SK-N-SH treated with all-trans-retinoic acid at 6 μM for 48 hours (cell line): ENCODE data around the gene S100B.

Experiments used
- ATAC-seq: fragments of 200-7000 bp; cut with Tn5 transposase; 3 replicates; pipeline ENCODE4 v1.9.1; 2020; ENCODE audit warnings: mild to moderate bottlenecking, moderate library complexity
- ARNTL ChIP-seq: fragments of 450-650 bp; formaldehyde crosslinking; IDR thresholded peaks from 2 replicates; pipeline ENCODE4 v1.5.0; 2020; ENCODE audit warnings: low read depth, mild to moderate bottlenecking, moderate library complexity, borderline replicate concordance
- BACH2 ChIP-seq: fragments of 250-450 bp; sonication (Bioruptor Pico); IDR thresholded peaks from 2 replicates; pipeline ENCODE4 v1.9.0; 2021; ENCODE audit warnings: mild to moderate bottlenecking, borderline replicate concordance
- CSDC2 ChIP-seq: fragments of 250-450 bp; sonication (Bioruptor Pico); IDR thresholded peaks from 2 replicates; pipeline ENCODE4 v1.5.0; 2020; ENCODE audit warnings: mild to moderate bottlenecking, moderate library complexity
- ESRRG ChIP-seq: fragments of 250-450 bp; sonication (Bioruptor Pico); IDR thresholded peaks from 2 replicates; pipeline ENCODE4 v1.6.1; 2021; ENCODE audit warnings: mild to moderate bottlenecking
- GLIS3 ChIP-seq: fragments of 250-450 bp; sonication (Bioruptor Pico); IDR thresholded peaks from 2 replicates; pipeline ENCODE4 v1.5.0; 2020; ENCODE audit warnings: mild to moderate bottlenecking, moderate library complexity
- OSR1 ChIP-seq: fragments of 250-450 bp; sonication (Bioruptor Pico); IDR thresholded peaks from 2 replicates; pipeline ENCODE4 v1.8.0; 2022; ENCODE audit warnings: moderate library complexity, mild to moderate bottlenecking, inconsistent platforms
- PATZ1 ChIP-seq: fragments of 250-450 bp; sonication (Bioruptor Pico); IDR thresholded peaks from 2 replicates; pipeline ENCODE4 v1.8.0; 2020; ENCODE audit warnings: mild to moderate bottlenecking, moderate library complexity, borderline replicate concordance
- PPARA ChIP-seq: fragments of 250-450 bp; sonication (Bioruptor Pico); IDR thresholded peaks from 2 replicates; pipeline ENCODE4 v1.5.0; 2020; ENCODE audit warnings: mild to moderate bottlenecking, borderline replicate concordance
- RARB ChIP-seq: fragments of 250-450 bp; sonication (Bioruptor Pico); IDR thresholded peaks from 2 replicates; pipeline ENCODE4 v1.8.0; 2021; ENCODE audit warnings: mild to moderate bottlenecking, moderate library complexity
- SNAI2 ChIP-seq: fragments of 250-450 bp; sonication (Bioruptor Pico); IDR thresholded peaks from 2 replicates; pipeline ENCODE4 v1.5.0; 2020; ENCODE audit warnings: mild to moderate bottlenecking, moderate library complexity
- TCF4 ChIP-seq: fragments of 250-450 bp; sonication (Bioruptor Pico); IDR thresholded peaks from 2 replicates; pipeline ENCODE4 v1.8.0; 2021; ENCODE audit warnings: mild to moderate bottlenecking, moderate library complexity, borderline replicate concordance
- TOX ChIP-seq: fragments of 250-450 bp; sonication (Bioruptor Pico); IDR thresholded peaks from 2 replicates; pipeline ENCODE4 v1.8.0; 2021; ENCODE audit warnings: mild to moderate bottlenecking, moderate library complexity, borderline replicate concordance
- ZC3H10 ChIP-seq: fragments of 250-450 bp; sonication (Bioruptor Pico); IDR thresholded peaks from 2 replicates; pipeline ENCODE4 v1.5.1; 2021; ENCODE audit warnings: mild to moderate bottlenecking, moderate library complexity
- ZFP3 ChIP-seq: fragments of 250-450 bp; sonication (Bioruptor Pico); IDR thresholded peaks from 2 replicates; pipeline ENCODE4 v1.5.0; 2020; ENCODE audit warnings: mild to moderate bottlenecking, moderate library complexity
- ZFP30 ChIP-seq: fragments of 450-650 bp; formaldehyde crosslinking; IDR thresholded peaks from 2 replicates; pipeline ENCODE4 v1.5.0; 2022; ENCODE audit warnings: mild to moderate bottlenecking, moderate library complexity
- ZNF565 ChIP-seq: fragments of 450-650 bp; formaldehyde crosslinking; conservative IDR thresholded peaks from 2 replicates; pipeline ENCODE4 v1.5.0; 2020; ENCODE audit warnings: low read depth, mild to moderate bottlenecking, moderate library complexity
- ZNF70 ChIP-seq: fragments of 450-650 bp; formaldehyde crosslinking; IDR thresholded peaks from 2 replicates; pipeline ENCODE4 v1.5.0; 2020; ENCODE audit warnings: mild to moderate bottlenecking, moderate library complexity
- ZNF8 ChIP-seq: fragments of 450-650 bp; formaldehyde crosslinking; IDR thresholded peaks from 2 replicates; pipeline ENCODE4 v1.5.0; 2020; ENCODE audit warnings: mild to moderate bottlenecking, moderate library complexity
- TF ChIP-seq, protein P1 (sequence below): fragments of 250-450 bp; sonication (Bioruptor Pico); IDR thresholded peaks from 2 replicates; pipeline ENCODE4 v1.5.1; 2021; ENCODE audit warnings: mild to moderate bottlenecking, moderate library complexity
- TF ChIP-seq, protein P2 (sequence below): fragments of 250-450 bp; sonication (Bioruptor Pico); IDR thresholded peaks from 2 replicates; pipeline ENCODE4 v1.5.1; 2020; ENCODE audit warnings: low read depth, mild to moderate bottlenecking, moderate library complexity
- TF ChIP-seq, protein P3 (sequence below): fragments of 250-450 bp; sonication (Bioruptor Pico); IDR thresholded peaks from 2 replicates; pipeline ENCODE4 v1.8.0; 2021; ENCODE audit warnings: low read depth, mild to moderate bottlenecking, moderate library complexity, borderline replicate concordance
- TF ChIP-seq, protein P4 (sequence below): fragments of 250-450 bp; sonication (Bioruptor Pico); IDR thresholded peaks from 2 replicates; pipeline ENCODE4 v1.5.0; 2020; ENCODE audit warnings: mild to moderate bottlenecking, moderate library complexity

S100B gene

GRCh38 chr21:46559291-46559983 is 45.4 kb downstream of the S100B start (continued):
- TF ChIP-seq, protein P1, sequence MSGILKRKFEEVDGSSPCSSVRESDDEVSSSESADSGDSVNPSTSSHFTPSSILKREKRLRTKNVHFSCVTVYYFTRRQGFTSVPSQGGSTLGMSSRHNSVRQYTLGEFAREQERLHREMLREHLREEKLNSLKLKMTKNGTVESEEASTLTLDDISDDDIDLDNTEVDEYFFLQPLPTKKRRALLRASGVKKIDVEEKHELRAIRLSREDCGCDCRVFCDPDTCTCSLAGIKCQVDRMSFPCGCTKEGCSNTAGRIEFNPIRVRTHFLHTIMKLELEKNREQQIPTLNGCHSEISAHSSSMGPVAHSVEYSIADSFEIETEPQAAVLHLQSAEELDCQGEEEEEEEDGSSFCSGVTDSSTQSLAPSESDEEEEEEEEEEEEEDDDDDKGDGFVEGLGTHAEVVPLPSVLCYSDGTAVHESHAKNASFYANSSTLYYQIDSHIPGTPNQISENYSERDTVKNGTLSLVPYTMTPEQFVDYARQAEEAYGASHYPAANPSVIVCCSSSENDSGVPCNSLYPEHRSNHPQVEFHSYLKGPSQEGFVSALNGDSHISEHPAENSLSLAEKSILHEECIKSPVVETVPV: no peak
- TF ChIP-seq, protein P2, sequence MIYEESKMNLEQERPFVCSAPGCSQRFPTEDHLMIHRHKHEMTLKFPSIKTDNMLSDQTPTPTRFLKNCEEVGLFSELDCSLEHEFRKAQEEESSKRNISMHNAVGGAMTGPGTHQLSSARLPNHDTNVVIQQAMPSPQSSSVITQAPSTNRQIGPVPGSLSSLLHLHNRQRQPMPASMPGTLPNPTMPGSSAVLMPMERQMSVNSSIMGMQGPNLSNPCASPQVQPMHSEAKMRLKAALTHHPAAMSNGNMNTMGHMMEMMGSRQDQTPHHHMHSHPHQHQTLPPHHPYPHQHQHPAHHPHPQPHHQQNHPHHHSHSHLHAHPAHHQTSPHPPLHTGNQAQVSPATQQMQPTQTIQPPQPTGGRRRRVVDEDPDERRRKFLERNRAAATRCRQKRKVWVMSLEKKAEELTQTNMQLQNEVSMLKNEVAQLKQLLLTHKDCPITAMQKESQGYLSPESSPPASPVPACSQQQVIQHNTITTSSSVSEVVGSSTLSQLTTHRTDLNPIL (CRISPR knock-in tag): no peak

DNA sequence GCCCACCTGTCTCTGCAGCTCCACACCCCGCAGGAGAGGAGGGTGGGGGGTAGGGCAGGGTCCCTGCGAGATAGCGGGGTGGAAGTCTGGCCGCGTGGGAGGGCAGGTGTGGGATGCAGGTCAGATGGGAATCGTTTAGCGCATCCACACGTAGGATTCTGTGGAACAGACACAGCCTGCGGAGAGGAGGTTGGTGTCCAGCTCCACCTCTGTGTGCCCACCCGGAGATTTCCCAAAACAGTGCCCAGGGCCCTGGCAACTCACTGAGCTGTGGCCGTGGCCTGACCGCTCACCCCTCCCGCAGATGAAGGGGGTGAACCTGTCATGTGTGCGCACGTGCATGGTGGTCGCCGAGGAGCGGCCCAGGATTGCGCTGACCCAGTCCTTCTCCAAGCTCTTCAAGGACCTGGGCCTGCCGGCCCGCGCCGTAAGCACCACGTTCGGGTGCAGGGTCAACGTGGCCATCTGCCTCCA is 46.9 kb downstream of the S100B start:
- ATAC-seq: no peak
- TF ChIP-seq TOX (CRISPR knock-in tag) (no peak), GLIS3 (CRISPR knock-in tag) (no peak), ZFP30 (CRISPR knock-in tag) (no peak), PPARA (CRISPR knock-in tag) (no peak), TCF4 (no peak), CSDC2 (CRISPR knock-in tag) (no peak), ZNF70 (CRISPR knock-in tag) (no peak), OSR1 (CRISPR knock-in tag) (no peak), ZFP3 (CRISPR knock-in tag) (no peak), RARB (CRISPR knock-in tag) (no peak), SNAI2 (CRISPR knock-in tag) (no peak), ESRRG (CRISPR knock-in tag) (no peak), ZNF8 (CRISPR knock-in tag) (no peak), ARNTL (CRISPR knock-in tag) (no peak), PATZ1 (CRISPR knock-in tag) (no peak), ZC3H10 (CRISPR knock-in tag) (no peak)
- TF ChIP-seq, protein P3, sequence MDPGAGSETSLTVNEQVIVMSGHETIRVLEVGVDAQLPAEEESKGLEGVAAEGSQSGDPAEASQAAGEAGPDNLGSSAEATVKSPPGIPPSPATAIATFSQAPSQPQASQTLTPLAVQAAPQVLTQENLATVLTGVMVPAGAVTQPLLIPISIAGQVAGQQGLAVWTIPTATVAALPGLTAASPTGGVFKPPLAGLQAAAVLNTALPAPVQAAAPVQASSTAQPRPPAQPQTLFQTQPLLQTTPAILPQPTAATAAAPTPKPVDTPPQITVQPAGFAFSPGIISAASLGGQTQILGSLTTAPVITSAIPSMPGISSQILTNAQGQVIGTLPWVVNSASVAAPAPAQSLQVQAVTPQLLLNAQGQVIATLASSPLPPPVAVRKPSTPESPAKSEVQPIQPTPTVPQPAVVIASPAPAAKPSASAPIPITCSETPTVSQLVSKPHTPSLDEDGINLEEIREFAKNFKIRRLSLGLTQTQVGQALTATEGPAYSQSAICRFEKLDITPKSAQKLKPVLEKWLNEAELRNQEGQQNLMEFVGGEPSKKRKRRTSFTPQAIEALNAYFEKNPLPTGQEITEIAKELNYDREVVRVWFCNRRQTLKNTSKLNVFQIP (CRISPR knock-in tag): no peak
- TF ChIP-seq, protein P4, sequence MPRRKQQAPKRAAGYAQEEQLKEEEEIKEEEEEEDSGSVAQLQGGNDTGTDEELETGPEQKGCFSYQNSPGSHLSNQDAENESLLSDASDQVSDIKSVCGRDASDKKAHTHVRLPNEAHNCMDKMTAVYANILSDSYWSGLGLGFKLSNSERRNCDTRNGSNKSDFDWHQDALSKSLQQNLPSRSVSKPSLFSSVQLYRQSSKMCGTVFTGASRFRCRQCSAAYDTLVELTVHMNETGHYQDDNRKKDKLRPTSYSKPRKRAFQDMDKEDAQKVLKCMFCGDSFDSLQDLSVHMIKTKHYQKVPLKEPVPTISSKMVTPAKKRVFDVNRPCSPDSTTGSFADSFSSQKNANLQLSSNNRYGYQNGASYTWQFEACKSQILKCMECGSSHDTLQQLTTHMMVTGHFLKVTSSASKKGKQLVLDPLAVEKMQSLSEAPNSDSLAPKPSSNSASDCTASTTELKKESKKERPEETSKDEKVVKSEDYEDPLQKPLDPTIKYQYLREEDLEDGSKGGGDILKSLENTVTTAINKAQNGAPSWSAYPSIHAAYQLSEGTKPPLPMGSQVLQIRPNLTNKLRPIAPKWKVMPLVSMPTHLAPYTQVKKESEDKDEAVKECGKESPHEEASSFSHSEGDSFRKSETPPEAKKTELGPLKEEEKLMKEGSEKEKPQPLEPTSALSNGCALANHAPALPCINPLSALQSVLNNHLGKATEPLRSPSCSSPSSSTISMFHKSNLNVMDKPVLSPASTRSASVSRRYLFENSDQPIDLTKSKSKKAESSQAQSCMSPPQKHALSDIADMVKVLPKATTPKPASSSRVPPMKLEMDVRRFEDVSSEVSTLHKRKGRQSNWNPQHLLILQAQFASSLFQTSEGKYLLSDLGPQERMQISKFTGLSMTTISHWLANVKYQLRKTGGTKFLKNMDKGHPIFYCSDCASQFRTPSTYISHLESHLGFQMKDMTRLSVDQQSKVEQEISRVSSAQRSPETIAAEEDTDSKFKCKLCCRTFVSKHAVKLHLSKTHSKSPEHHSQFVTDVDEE (CRISPR knock-in tag): no peak
- TF ChIP-seq, protein P2 (CRISPR knock-in tag): no peak

- no peak for TF ChIP-seq PATZ1 (CRISPR knock-in tag)
- TF ChIP-seq BACH2: no peak
- TF ChIP-seq, protein P2 (CRISPR knock-in tag): no peak
- TF ChIP-seq TCF4: no peak
- no peak for TF ChIP-seq CSDC2 (CRISPR knock-in tag)
- no peak for TF ChIP-seq ZNF565 (CRISPR knock-in tag)
- TF ChIP-seq, protein P1: no peak
- ATAC-seq: no peak
Observed at GRCh38 chr21:46557469-46557868, 47.4 kb downstream of the S100B start.
